ENCODE measurements around the gene TMEM25. TPM values are rescaled to one million over a fixed set of nuclear protein-coding genes. Genes with fewer than 3 reads are reported as not detected.

The TMEM25 gene
- total RNA-seq, 1 donor from 2014 or later, result 15.6 TPM

DNA sequence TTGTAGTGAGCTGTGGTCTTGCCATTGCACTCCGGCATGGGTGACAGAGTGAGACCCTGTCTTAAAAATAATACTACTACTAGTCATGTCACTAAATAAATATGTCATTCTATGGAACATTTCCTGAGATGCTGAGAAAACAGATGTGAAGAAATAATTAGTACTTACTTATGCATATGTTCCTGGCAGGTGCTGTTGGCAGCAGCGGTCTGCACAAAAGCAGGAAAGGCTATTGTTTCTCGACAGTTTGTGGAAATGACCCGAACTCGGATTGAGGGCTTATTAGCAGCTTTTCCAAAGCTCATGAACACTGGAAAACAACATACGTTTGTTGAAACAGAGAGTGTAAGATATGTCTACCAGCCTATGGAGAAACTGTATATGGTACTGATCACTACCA, 50.1 kb downstream of the TMEM25 start:
- DNase-seq (ENCODE audit: low read depth), result no peak

Other genes starting within 250 kb of the TMEM25 start
- not detected in 2 replicates for gene CD3E, start 226.5 kb upstream of the TMEM25 start, total RNA-seq
- gene CD3D, start 188.5 kb upstream of the TMEM25 start, total RNA-seq, result not detected in 2 replicates
- gene CD3G, start 186.8 kb upstream of the TMEM25 start, total RNA-seq, result not detected in 2 replicates
- gene UBE4A, start 171.6 kb upstream of the TMEM25 start, total RNA-seq, result 45.0 and 45.6 TPM in 2 replicates
- 41.3 and 45.2 TPM in 2 replicates for gene ATP5MG, start 129.6 kb upstream of the TMEM25 start, total RNA-seq
- gene KMT2A, start 94.7 kb upstream of the TMEM25 start, total RNA-seq, result 19.3 and 25.0 TPM in 2 replicates
- gene TTC36, start 3.7 kb upstream of the TMEM25 start, total RNA-seq, result 1.7 and 3.8 TPM in 2 replicates
- gene IFT46, start 34.7 kb downstream of the TMEM25 start, total RNA-seq, result 26.0 and 41.3 TPM in 2 replicates
- gene ARCN1, start 41.2 kb downstream of the TMEM25 start, total RNA-seq, result 110 and 132 TPM in 2 replicates
- gene PHLDB1, start 76.4 kb downstream of the TMEM25 start, total RNA-seq, result 135 and 173 TPM in 2 replicates
- gene TREH, start 148.5 kb downstream of the TMEM25 start, total RNA-seq, result not detected in 2 replicates

Measured in myocyte (in vitro differentiated cells).